K562 (cell line): Measurements from ENCODE around the gene DNAH1. TPM values are rescaled to one million over a fixed set of nuclear protein-coding genes. Genes with fewer than 3 reads are reported as not detected.

ENCODE experiments used
- ATAC-seq: fragments of 200-7000 bp; cut with Tn5 transposase; 3 replicates; pipeline ENCODE4 v1.9.1; 2020; ENCODE audit warnings: moderate library complexity
- BruUV-seq: library from RNA; stranded (reverse); fragments of 400-500 nt; replicated peaks from 2 replicates; lab custom pipeline; 2021; lab: Mats Ljungman, UMichigan
- CTCF ChIA-PET: fragments of 300-600 bp; formaldehyde crosslinking; extraction: SDS; loops from one replicate; lab custom pipeline; 2021; ENCODE audit warnings: low intra/inter-chr PET ratio; lab: Yijun Ruan, JAX
- POLR2A ChIA-PET: fragments of 300-600, 350-650 bp; sonication (Branson Sonifier 250); formaldehyde crosslinking; extraction: SDS; loops from one replicate; lab custom pipeline; 2021; ENCODE audit warnings: antibody characterized with exemption, inconsistent platforms; lab: Yijun Ruan, JAX
- DNase-seq, 4 experiments: peaks; one replicate each; pipeline versions ENCODE4 v3.0.0 to v3.0.0-alpha.2; 2011 to 2018; ENCODE audit warnings: low spot score in 3 of 4, mixed read lengths in 3 of 4; ENCODE audit errors: extremely low read depth in 1 of 4
- FAIRE-seq: peaks from 2 replicates; lab custom pipeline; 2011; peaks lifted over from hg19 to GRCh38; lab: Jason Lieb, UNC
- H2AFZ ChIP-seq: 2 replicates; pipeline ENCODE4 v1.6.0; 2011; ENCODE audit warnings: low read depth, low read length, control low read depth, inconsistent platforms
- H3K27ac ChIP-seq: fragments of 200-600 bp; 3 replicates; pipeline ENCODE4 v1.8.0; 2011; ENCODE audit warnings: low read depth, mild to moderate bottlenecking, control low read depth, inconsistent platforms, low read length, moderate library complexity, mixed read lengths; ENCODE audit errors: extremely low read depth
- H3K27me3 ChIP-seq, 2 experiments: fragments of 300-600 bp in 1 of 2; 2 replicates in 1 of 2; 3 replicates in 1 of 2; pipeline versions ENCODE4 v1.6.0 to v1.8.0; 2011; ENCODE audit warnings: inconsistent platforms in 2 of 2, low read length in 2 of 2, mild to moderate bottlenecking in 1 of 2, mixed read lengths in 1 of 2, moderate library complexity in 1 of 2; ENCODE audit not compliant: control insufficient read depth in 2 of 2, insufficient read depth in 2 of 2
- H3K36me3 ChIP-seq: fragments of 300-600 bp; 3 replicates; pipeline ENCODE4 v1.8.0; 2011; ENCODE audit warnings: mild to moderate bottlenecking, low read length, inconsistent platforms; ENCODE audit not compliant: control insufficient read depth, insufficient read depth
- H3K4me1 ChIP-seq, 2 experiments: fragments of 200-600 bp in 1 of 2; replicated peaks in 1 of 2; 2 replicates in 1 of 2; 3 replicates in 1 of 2; pipeline versions ENCODE4 v1.5.1 to v1.8.0; 2011; ENCODE audit warnings: inconsistent platforms in 2 of 2, low read length in 2 of 2, mild to moderate bottlenecking in 1 of 2, mixed read lengths in 1 of 2, moderate library complexity in 1 of 2; ENCODE audit not compliant: control insufficient read depth in 2 of 2, insufficient read depth in 2 of 2
- H3K4me2 ChIP-seq: 2 replicates; pipeline ENCODE4 v1.6.1; 2011; ENCODE audit warnings: low read length, control low read depth, inconsistent platforms, mixed read lengths; ENCODE audit not compliant: insufficient read depth
- H3K4me3 ChIP-seq: fragments of 200-600 bp; sonication (generic), shearing (Covaris generic); 2 replicates; pipeline ENCODE4 v1.5.1; 2016; ENCODE audit warnings: control low read depth, inconsistent platforms
- H3K79me2 ChIP-seq: fragments of 200-600 bp; 3 replicates; pipeline ENCODE4 v1.8.0; 2011; ENCODE audit warnings: low read length, inconsistent platforms; ENCODE audit not compliant: control insufficient read depth, insufficient read depth
- H3K9ac ChIP-seq, 2 experiments: 2 replicates each; pipeline versions ENCODE4 v1.6.0 to v1.6.1; 2011; ENCODE audit warnings: low read depth in 2 of 2, low read length in 2 of 2, control low read depth in 1 of 2, inconsistent platforms in 1 of 2, mild to moderate bottlenecking in 1 of 2, mixed read lengths in 1 of 2; ENCODE audit not compliant: insufficient read depth in 1 of 2
- H3K9me1 ChIP-seq: one replicate; pipeline ENCODE4 v1.6.0; 2011; ENCODE audit warnings: inconsistent platforms, mild to moderate bottlenecking, low read length, moderate library complexity; ENCODE audit not compliant: control insufficient read depth, insufficient read depth
- H3K9me3 ChIP-seq: replicated peaks from 2 replicates; pipeline ENCODE4 v1.5.1; 2011; ENCODE audit warnings: low read depth, low read length, inconsistent platforms; ENCODE audit not compliant: control insufficient read depth, insufficient read depth
- H4K20me1 ChIP-seq: replicated peaks from 2 replicates; pipeline ENCODE4 v1.6.1; 2011; ENCODE audit warnings: low read length, inconsistent platforms, mixed read lengths; ENCODE audit not compliant: control insufficient read depth, insufficient read depth
- ARHGAP35 ChIP-seq: fragments of 450-650 bp; IDR thresholded peaks from 2 replicates; pipeline ENCODE4 v1.6.1; 2018; ENCODE audit not compliant: partially characterized antibody
- BMI1 ChIP-seq: fragments of 150-350 bp; IDR thresholded peaks from 2 replicates; pipeline ENCODE4 v1.6.1; 2014; ENCODE audit warnings: low read length
- KDM4B ChIP-seq, 2 experiments: fragments of 450-650 bp in 1 of 2; sonication (generic) in 1 of 2; IDR thresholded peaks; 2 replicates each; pipeline ENCODE4 v1.6.1; 2016 to 2017; ENCODE audit warnings: borderline replicate concordance in 2 of 2, antibody characterized with exemption in 1 of 2, low read depth in 1 of 2, mild to moderate bottlenecking in 1 of 2
- NR2C1 ChIP-seq, 2 experiments: fragments of 450-650 bp; IDR thresholded peaks; 2 replicates each; pipeline ENCODE4 v1.6.1; 2017; ENCODE audit warnings: mild to moderate bottlenecking in 2 of 2, antibody characterized with exemption in 1 of 2, inconsistent platforms in 1 of 2, missing compliant biosample characterization in 1 of 2, missing genetic modification characterization in 1 of 2
- NR4A1 ChIP-seq, 2 experiments: fragments of 250-450 bp in 1 of 2; fragments of 450-650 bp in 1 of 2; sonication (Bioruptor Pico) in 1 of 2; IDR thresholded peaks; 2 replicates each; pipeline versions ENCODE4 v1.4.0 to v1.6.1; 2016 to 2020; ENCODE audit warnings: mild to moderate bottlenecking in 2 of 2, missing compliant biosample characterization in 1 of 2, missing genetic modification characterization in 1 of 2, moderate library complexity in 1 of 2
- RNF2 ChIP-seq: sonication (generic); IDR thresholded peaks from 2 replicates; pipeline ENCODE4 v1.6.1; 2016
- TEAD4 ChIP-seq, 2 experiments: sonication (generic) in 1 of 2; formaldehyde crosslinking in 1 of 2; IDR thresholded peaks; 2 replicates each; pipeline versions ENCODE4 v1.6.1 to v1.8.0; 2012 to 2022; ENCODE audit warnings: borderline replicate concordance in 1 of 2, inconsistent platforms in 1 of 2, low read length in 1 of 2, mild to moderate bottlenecking in 1 of 2, missing genetic modification reagents in 1 of 2
- WGBS: fragments of 100-300 bp; shearing (Covaris generic); methylation state at CpG from one replicate; pipeline ENCODE4 v1.1.6; 2016; ENCODE audit warnings: low coverage, mixed read lengths; ENCODE audit not compliant: insufficient coverage; ENCODE audit errors: missing lambda C conversion rate; 5-methylcytosine and 5-hydroxymethylcytosine counted together
- in situ Hi-C: fragments of 300-500 bp; cut with MboI; formaldehyde crosslinking; loops from 4 replicates; pipeline ENCODE4 v1.15.0; 2018; ENCODE audit warnings: inconsistent platforms, mixed read lengths
- intact Hi-C: fragments of 100-400 bp; cut with micrococcal nuclease; formaldehyde crosslinking; loops from 2 replicates; pipeline ENCODE4 v1.14.2; 2022
- polyA plus RNA-seq, 8 experiments: library from polyadenylated mRNA; depleted of rRNA in 4 of 8; stranded (reverse) in 5 of 8; unstranded in 3 of 8; fragments of >200 nt; fragmentation: Nextera tagmentation in 2 of 8; fragmentation: Illumina TruSeq in 1 of 8; extraction: Ambion mirVana in 2 of 8; extraction: Trizol in 1 of 8; gene quantifications; 2 replicates each; pipeline versions ENCODE4 v1.2.1 to v1.2.3, GENCODE V29; 2011 to 2014; ENCODE audit warnings: inconsistent platforms in 1 of 8, missing spikeins in 1 of 8
- total RNA-seq, 7 experiments: library from RNA; depleted of rRNA in 6 of 7; stranded (reverse); fragments of >200 nt in 6 of 7; fragmentation: Illumina TruSeq in 2 of 7; extraction: Trizol in 2 of 7; gene quantifications; 2 replicates each; pipeline versions ENCODE4 v1.2.1 to v1.2.3, GENCODE V29; 2011 to 2021; ENCODE audit warnings: low replicate concordance in 1 of 7
- TF ChIP-seq, protein P1 (sequence below): sonication (generic); formaldehyde crosslinking; IDR thresholded peaks from 2 replicates; pipeline ENCODE4 v1.8.0; 2023; ENCODE audit warnings: mild to moderate bottlenecking, missing genetic modification reagents
- TF ChIP-seq, protein P2 (sequence below): IDR thresholded peaks from 2 replicates; pipeline ENCODE4 v1.6.1; 2014; ENCODE audit warnings: antibody characterized with exemption
- TF ChIP-seq, protein P3 (sequence below): fragments of 450-650 bp; formaldehyde crosslinking; conservative IDR thresholded peaks from 2 replicates; pipeline ENCODE4 v1.4.0; 2022; ENCODE audit warnings: mild to moderate bottlenecking, missing genetic modification characterization

DNAH1 gene
- total and polyA plus RNA-seq, 9 of the 15 experiments (the other 6 are each of a cell fraction or from before 2014, with no cell fraction given): 0.04 to 0.84 (median 0.50) TPM

DNA sequence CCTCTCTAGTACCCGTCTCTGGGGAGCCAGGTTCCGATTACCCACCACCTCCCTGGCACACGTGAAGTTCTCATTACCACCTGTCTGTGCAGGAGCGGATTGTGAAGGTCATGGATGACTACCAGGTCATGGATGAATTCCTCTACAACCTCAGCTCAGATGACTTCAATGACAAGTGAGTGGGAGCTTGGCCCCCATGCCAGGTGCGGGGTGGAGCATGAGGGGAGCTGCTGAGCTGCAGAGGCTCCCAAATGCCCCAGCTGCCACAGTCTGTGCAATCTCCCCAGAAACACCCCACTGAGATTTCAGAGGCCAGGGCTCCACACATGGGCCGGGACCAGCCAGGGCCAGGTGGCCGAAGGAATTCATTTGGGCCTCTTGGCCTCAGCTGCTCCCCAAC, 34.3 kb downstream of the DNAH1 start:
- no peak overlapping the region for H3K27ac ChIP-seq
- no peak overlapping the region for H3K4me3 ChIP-seq
- H3K27me3 ChIP-seq: no peaks in the 10 kb centered on the region; a peak in 1 of 5 replicates
- H3K4me1 ChIP-seq: peaks cover 0 to 12% of the 10 kb centered on the region in 2 experiments; a peak in 2 of 5 replicates
- POLR2A ChIA-PET: interaction anchor here (0.9 kb wide), 2 partner anchors 13 to 16 kb away, joined by 4 to 5 read pairs; no protein-coding TSS in a partner anchor
- ATAC-seq: no peak
- H2AFZ ChIP-seq: no peak overlapping the region
- CTCF ChIA-PET: no interaction called here
- intact Hi-C loops: no loop called here
- no peaks in the 10 kb centered on the region for H3K36me3 ChIP-seq
- FAIRE-seq: no peak
- no peaks in the 10 kb centered on the region for H3K9me3 ChIP-seq
- DNase-seq: no peak
- no peaks in the 10 kb centered on the region for H3K79me2 ChIP-seq
- in situ Hi-C loops: no loop called here
- no peaks in the 10 kb centered on the region for H4K20me1 ChIP-seq
- no TSS peak for BruUV-seq
- no peak overlapping the region for H3K4me2 ChIP-seq
- H3K9ac ChIP-seq: no peak overlapping the region
- H3K9me1 ChIP-seq: no peaks in the 10 kb centered on the region
- WGBS: 43% methylated on average over 7 of the region's 7 CpGs
- TF ChIP-seq, protein P1, sequence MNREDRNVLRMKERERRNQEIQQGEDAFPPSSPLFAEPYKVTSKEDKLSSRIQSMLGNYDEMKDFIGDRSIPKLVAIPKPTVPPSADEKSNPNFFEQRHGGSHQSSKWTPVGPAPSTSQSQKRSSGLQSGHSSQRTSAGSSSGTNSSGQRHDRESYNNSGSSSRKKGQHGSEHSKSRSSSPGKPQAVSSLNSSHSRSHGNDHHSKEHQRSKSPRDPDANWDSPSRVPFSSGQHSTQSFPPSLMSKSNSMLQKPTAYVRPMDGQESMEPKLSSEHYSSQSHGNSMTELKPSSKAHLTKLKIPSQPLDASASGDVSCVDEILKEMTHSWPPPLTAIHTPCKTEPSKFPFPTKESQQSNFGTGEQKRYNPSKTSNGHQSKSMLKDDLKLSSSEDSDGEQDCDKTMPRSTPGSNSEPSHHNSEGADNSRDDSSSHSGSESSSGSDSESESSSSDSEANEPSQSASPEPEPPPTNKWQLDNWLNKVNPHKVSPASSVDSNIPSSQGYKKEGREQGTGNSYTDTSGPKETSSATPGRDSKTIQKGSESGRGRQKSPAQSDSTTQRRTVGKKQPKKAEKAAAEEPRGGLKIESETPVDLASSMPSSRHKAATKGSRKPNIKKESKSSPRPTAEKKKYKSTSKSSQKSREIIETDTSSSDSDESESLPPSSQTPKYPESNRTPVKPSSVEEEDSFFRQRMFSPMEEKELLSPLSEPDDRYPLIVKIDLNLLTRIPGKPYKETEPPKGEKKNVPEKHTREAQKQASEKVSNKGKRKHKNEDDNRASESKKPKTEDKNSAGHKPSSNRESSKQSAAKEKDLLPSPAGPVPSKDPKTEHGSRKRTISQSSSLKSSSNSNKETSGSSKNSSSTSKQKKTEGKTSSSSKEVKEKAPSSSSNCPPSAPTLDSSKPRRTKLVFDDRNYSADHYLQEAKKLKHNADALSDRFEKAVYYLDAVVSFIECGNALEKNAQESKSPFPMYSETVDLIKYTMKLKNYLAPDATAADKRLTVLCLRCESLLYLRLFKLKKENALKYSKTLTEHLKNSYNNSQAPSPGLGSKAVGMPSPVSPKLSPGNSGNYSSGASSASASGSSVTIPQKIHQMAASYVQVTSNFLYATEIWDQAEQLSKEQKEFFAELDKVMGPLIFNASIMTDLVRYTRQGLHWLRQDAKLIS: no peak
- TF ChIP-seq, protein P2, sequence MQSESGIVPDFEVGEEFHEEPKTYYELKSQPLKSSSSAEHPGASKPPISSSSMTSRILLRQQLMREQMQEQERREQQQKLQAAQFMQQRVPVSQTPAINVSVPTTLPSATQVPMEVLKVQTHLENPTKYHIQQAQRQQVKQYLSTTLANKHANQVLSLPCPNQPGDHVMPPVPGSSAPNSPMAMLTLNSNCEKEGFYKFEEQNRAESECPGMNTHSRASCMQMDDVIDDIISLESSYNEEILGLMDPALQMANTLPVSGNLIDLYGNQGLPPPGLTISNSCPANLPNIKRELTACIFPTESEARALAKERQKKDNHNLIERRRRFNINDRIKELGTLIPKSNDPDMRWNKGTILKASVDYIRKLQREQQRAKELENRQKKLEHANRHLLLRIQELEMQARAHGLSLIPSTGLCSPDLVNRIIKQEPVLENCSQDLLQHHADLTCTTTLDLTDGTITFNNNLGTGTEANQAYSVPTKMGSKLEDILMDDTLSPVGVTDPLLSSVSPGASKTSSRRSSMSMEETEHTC: no peak
- TF ChIP-seq, protein P3, sequence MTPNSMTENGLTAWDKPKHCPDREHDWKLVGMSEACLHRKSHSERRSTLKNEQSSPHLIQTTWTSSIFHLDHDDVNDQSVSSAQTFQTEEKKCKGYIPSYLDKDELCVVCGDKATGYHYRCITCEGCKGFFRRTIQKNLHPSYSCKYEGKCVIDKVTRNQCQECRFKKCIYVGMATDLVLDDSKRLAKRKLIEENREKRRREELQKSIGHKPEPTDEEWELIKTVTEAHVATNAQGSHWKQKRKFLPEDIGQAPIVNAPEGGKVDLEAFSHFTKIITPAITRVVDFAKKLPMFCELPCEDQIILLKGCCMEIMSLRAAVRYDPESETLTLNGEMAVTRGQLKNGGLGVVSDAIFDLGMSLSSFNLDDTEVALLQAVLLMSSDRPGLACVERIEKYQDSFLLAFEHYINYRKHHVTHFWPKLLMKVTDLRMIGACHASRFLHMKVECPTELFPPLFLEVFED: no peak
- TF ChIP-seq ARHGAP35: no peak
- TF ChIP-seq KDM4B (IDR thresholded peaks at IDR 0.05; ENCODE audit: borderline replicate concordance in 2 of 2, low read depth in 1 of 2): no peak
- no peak for TF ChIP-seq RNF2
- TF ChIP-seq NR2C1 (IDR thresholded peaks at IDR 0.05): no peak
- TF ChIP-seq NR2C1 (tag; IDR thresholded peaks at IDR 0.05): no peak
- TF ChIP-seq TEAD4 (IDR thresholded peaks at IDR 0.05; ENCODE audit: low read length): no peak
- no peak for TF ChIP-seq TEAD4 (CRISPR knock-in tag; IDR thresholded peaks at IDR 0.05; ENCODE audit: borderline replicate concordance)
- TF ChIP-seq BMI1: no peak
- TF ChIP-seq NR4A1 (CRISPR knock-in tag; IDR thresholded peaks at IDR 0.05): no peak
- TF ChIP-seq NR4A1 (tag; IDR thresholded peaks at IDR 0.05): no peak
